ENCODE data around the gene SLC11A1. TPM values are rescaled to one million over a fixed set of nuclear protein-coding genes. Genes with fewer than 3 reads are reported as not detected.

The SLC11A1 gene
- total RNA-seq, 1 donor from 2014 or later: 0.89 TPM

- TF ChIP-seq CTCF (IDR thresholded peaks at IDR 0.05): no peak
- DNase-seq (no peak), ATAC-seq (ENCODE audit: low read depth) (no peak)
- no peaks in the 10 kb centered on the region for H3K36me3 Mint-ChIP-seq (ENCODE audit: low read depth)
- no peaks in the 10 kb centered on the region for H3K27me3 Mint-ChIP-seq
- no peaks in the 10 kb centered on the region for H3K9me3 Mint-ChIP-seq
- H3K4me3 Mint-ChIP-seq: no peak overlapping the region
- CTCF ChIA-PET: no interaction called here
- POLR2A ChIA-PET: no interaction called here
- no peaks in the 10 kb centered on the region for H3K4me1 Mint-ChIP-seq
- no peak overlapping the region for H3K27ac Mint-ChIP-seq
- intact Hi-C loops (cut with micrococcal nuclease): no loop called here
These were observed 43.5 kb downstream of the SLC11A1 start for GRCh38 chr2:218425531-218425930.

GRCh38 chr2:218427741-218428140 is 45.7 kb downstream of the SLC11A1 start:
- Mint-ChIP-seq H3K36me3 (ENCODE audit: low read depth) (no peaks in the 10 kb centered on the region), H3K4me3 (no peak overlapping the region), H3K27ac (no peak overlapping the region), H3K27me3 (no peaks in the 10 kb centered on the region), H3K4me1 (no peaks in the 10 kb centered on the region), H3K9me3 (no peaks in the 10 kb centered on the region)
- intact Hi-C loops (cut with micrococcal nuclease): no loop called here
- ChIA-PET CTCF (no interaction called here), POLR2A (no interaction called here)
- TF ChIP-seq CTCF (IDR thresholded peaks at IDR 0.05): no peak
- DNase-seq (no peak), ATAC-seq (ENCODE audit: low read depth) (no peak)

- H3K27me3 Mint-ChIP-seq: no peaks in the 10 kb centered on the region
- ChIA-PET POLR2A (no interaction called here), CTCF (no interaction called here)
- H3K9me3 Mint-ChIP-seq: no peaks in the 10 kb centered on the region
- H3K4me3 Mint-ChIP-seq: no peak overlapping the region
- H3K36me3 Mint-ChIP-seq (ENCODE audit: low read depth): no peaks in the 10 kb centered on the region
- H3K27ac Mint-ChIP-seq: no peak overlapping the region
- DNase-seq: no peak
- no peaks in the 10 kb centered on the region for H3K4me1 Mint-ChIP-seq
- intact Hi-C loops (cut with micrococcal nuclease): no loop called here
- no peak for ATAC-seq (ENCODE audit: low read depth)
- TF ChIP-seq CTCF (IDR thresholded peaks at IDR 0.05): no peak
These were observed 46.9 kb downstream of the SLC11A1 start for GRCh38 chr2:218428846-218429558.

GRCh38 chr2:218429911-218430692 is 48.0 kb downstream of the SLC11A1 start:
- no peak overlapping the region for H3K27ac Mint-ChIP-seq
- ATAC-seq (ENCODE audit: low read depth): no peak
- H3K4me1 Mint-ChIP-seq: no peaks in the 10 kb centered on the region
- H3K27me3 Mint-ChIP-seq: no peaks in the 10 kb centered on the region
- no peak for DNase-seq
- no peaks in the 10 kb centered on the region for H3K36me3 Mint-ChIP-seq (ENCODE audit: low read depth)
- ChIA-PET CTCF (no interaction called here), POLR2A (no interaction called here)
- intact Hi-C loops (cut with micrococcal nuclease): no loop called here
- TF ChIP-seq CTCF (IDR thresholded peaks at IDR 0.05): no peak
- no peaks in the 10 kb centered on the region for H3K9me3 Mint-ChIP-seq
- no peak overlapping the region for H3K4me3 Mint-ChIP-seq

- no peak overlapping the region for H3K4me3 Mint-ChIP-seq
- H3K4me1 Mint-ChIP-seq: no peaks in the 10 kb centered on the region
- TF ChIP-seq CTCF (IDR thresholded peaks at IDR 0.05): no peak
- CTCF ChIA-PET: no interaction called here
- H3K9me3 Mint-ChIP-seq: no peaks in the 10 kb centered on the region
- no peak for ATAC-seq (ENCODE audit: low read depth)
- no peak for DNase-seq
- no peak overlapping the region for H3K27ac Mint-ChIP-seq
- intact Hi-C loops (cut with micrococcal nuclease): no loop called here
- H3K36me3 Mint-ChIP-seq (ENCODE audit: low read depth): no peaks in the 10 kb centered on the region
- POLR2A ChIA-PET: no interaction called here
- no peaks in the 10 kb centered on the region for H3K27me3 Mint-ChIP-seq
These were observed 48.6 kb downstream of the SLC11A1 start for GRCh38 chr2:218430721-218431120.
